K562 (cell line): ENCODE measurements around the gene SMYD2. TPM values are rescaled to one million over a fixed set of nuclear protein-coding genes. Genes with fewer than 3 reads are reported as not detected.
A peak's percentile ranks its signal among the peaks of the same experiment; 100 is the strongest.

ENCODE experiments used
- HDAC3 ChIP-seq: fragments of 450-650 bp; IDR thresholded peaks from 2 replicates; pipeline ENCODE4 v1.6.1; 2018; ENCODE audit warnings: borderline replicate concordance, mild to moderate bottlenecking, moderate library complexity; ENCODE audit not compliant: partially characterized antibody
- KDM4B ChIP-seq, 2 experiments: fragments of 450-650 bp in 1 of 2; sonication (generic) in 1 of 2; IDR thresholded peaks; 2 replicates each; pipeline ENCODE4 v1.6.1; 2016 to 2017; ENCODE audit warnings: borderline replicate concordance in 2 of 2, antibody characterized with exemption in 1 of 2, low read depth in 1 of 2, mild to moderate bottlenecking in 1 of 2
- NONO ChIP-seq, 2 experiments: fragments of 200-400 bp in 1 of 2; fragments of 450-650 bp in 1 of 2; formaldehyde crosslinking in 1 of 2; IDR thresholded peaks; 2 replicates each; pipeline ENCODE4 v1.6.1; 2017; ENCODE audit warnings: low read depth in 2 of 2, mild to moderate bottlenecking in 2 of 2, moderate library complexity in 2 of 2, low read length in 1 of 2
- SMAD2 ChIP-seq: fragments of 150-350 bp; IDR thresholded peaks from 2 replicates; pipeline ENCODE4 v1.6.1; 2014; ENCODE audit warnings: low read depth, mild to moderate bottlenecking, low read length
- SOX6 ChIP-seq: fragments of 450-650 bp; IDR thresholded peaks from 2 replicates; pipeline ENCODE4 v1.6.1; 2014; ENCODE audit warnings: mild to moderate bottlenecking
- STAG1 ChIP-seq: sonication (generic); formaldehyde crosslinking; IDR thresholded peaks from 2 replicates; pipeline ENCODE4 v1.5.0; 2020; ENCODE audit warnings: missing genetic modification reagents, borderline replicate concordance
- ZNF24 ChIP-seq: fragments of 450-650 bp; IDR thresholded peaks from 2 replicates; pipeline ENCODE4 v1.6.1; 2016
- ZNF699 ChIP-seq: fragments of 250-450 bp; sonication (Bioruptor Pico); IDR thresholded peaks from 2 replicates; pipeline ENCODE4 v1.8.0; 2021; ENCODE audit warnings: mild to moderate bottlenecking, moderate library complexity; ENCODE audit not compliant: insufficient replicate concordance
- ZSCAN32 ChIP-seq: fragments of 450-650 bp; formaldehyde crosslinking; IDR thresholded peaks from 2 replicates; pipeline ENCODE4 v1.4.0; 2020; ENCODE audit warnings: mild to moderate bottlenecking, moderate library complexity
- polyA plus RNA-seq, 8 experiments: library from polyadenylated mRNA; depleted of rRNA in 4 of 8; stranded (reverse) in 5 of 8; unstranded in 3 of 8; fragments of >200 nt; fragmentation: Nextera tagmentation in 2 of 8; fragmentation: Illumina TruSeq in 1 of 8; extraction: Ambion mirVana in 2 of 8; extraction: Trizol in 1 of 8; gene quantifications; 2 replicates each; pipeline versions ENCODE4 v1.2.1 to v1.2.3, GENCODE V29; 2011 to 2014; ENCODE audit warnings: inconsistent platforms in 1 of 8, missing spikeins in 1 of 8
- total RNA-seq, 7 experiments: library from RNA; depleted of rRNA in 6 of 7; stranded (reverse); fragments of >200 nt in 6 of 7; fragmentation: Illumina TruSeq in 2 of 7; extraction: Trizol in 2 of 7; gene quantifications; 2 replicates each; pipeline versions ENCODE4 v1.2.1 to v1.2.3, GENCODE V29; 2011 to 2021; ENCODE audit warnings: low replicate concordance in 1 of 7
- TF ChIP-seq, protein P1 (sequence below), 3 experiments: IDR thresholded peaks in 2 of 3; conservative IDR thresholded peaks in 1 of 3; 2 replicates each; pipeline ENCODE4 v1.5.1; 2011 to 2012; ENCODE audit warnings: low read length in 3 of 3, mild to moderate bottlenecking in 3 of 3, control low read depth in 2 of 3, improper control_type of control experiment in 1 of 3, inconsistent platforms in 1 of 3, low read depth in 1 of 3, mixed read lengths in 1 of 3, moderate library complexity in 1 of 3; ENCODE audit not compliant: insufficient read depth in 2 of 3

SMYD2 gene
- total and polyA plus RNA-seq, 9 of the 15 experiments (the other 6 are each of a cell fraction or from before 2014, with no cell fraction given) = 13.8 to 81.3 (median 39.9) TPM

DNA sequence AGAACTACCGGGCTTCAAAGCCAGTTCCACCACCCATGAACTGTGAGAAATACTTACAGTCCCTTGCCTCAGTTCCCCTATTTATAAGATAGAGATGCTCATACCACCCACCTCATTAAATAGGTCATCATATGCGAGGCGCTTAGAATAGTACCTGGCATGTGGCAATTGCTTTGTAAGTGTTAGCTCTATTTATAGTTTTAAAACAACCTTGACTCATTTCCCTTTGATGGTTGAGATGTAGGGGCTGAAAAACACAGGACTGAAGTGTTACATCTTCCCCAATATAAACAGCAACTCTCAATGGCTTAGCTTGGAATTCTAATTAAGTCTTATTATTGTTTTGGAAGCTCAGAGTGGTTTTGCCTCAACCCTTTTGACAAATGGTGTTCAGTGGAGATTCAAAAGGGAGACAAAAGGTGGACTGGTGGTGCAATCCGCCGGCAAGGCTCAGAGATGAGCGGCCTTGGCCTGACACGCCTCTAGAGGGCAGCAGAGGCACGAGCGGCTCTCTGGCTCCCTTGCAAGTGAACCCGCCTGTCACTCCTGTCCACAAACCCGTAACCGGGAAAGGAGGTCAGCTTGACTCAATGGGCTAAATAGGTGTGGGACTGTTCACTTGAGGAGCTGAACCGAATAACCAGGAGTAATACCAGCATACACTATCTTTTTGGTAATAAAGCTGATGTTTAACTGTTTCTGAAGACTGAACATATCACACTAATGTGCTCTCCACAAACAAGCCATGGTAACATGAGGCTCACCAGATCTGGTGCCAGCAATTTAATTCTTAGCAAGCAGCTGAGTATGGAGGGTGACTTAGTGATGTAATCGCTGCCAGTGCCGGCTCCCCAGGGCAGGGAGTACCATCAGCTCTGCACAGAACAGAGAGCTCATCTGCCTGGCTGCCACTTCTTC lies 19.5 kb upstream of the SMYD2 start (continued):
- TF ChIP-seq, protein P1, sequence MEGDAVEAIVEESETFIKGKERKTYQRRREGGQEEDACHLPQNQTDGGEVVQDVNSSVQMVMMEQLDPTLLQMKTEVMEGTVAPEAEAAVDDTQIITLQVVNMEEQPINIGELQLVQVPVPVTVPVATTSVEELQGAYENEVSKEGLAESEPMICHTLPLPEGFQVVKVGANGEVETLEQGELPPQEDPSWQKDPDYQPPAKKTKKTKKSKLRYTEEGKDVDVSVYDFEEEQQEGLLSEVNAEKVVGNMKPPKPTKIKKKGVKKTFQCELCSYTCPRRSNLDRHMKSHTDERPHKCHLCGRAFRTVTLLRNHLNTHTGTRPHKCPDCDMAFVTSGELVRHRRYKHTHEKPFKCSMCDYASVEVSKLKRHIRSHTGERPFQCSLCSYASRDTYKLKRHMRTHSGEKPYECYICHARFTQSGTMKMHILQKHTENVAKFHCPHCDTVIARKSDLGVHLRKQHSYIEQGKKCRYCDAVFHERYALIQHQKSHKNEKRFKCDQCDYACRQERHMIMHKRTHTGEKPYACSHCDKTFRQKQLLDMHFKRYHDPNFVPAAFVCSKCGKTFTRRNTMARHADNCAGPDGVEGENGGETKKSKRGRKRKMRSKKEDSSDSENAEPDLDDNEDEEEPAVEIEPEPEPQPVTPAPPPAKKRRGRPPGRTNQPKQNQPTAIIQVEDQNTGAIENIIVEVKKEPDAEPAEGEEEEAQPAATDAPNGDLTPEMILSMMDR (IDR thresholded peaks at IDR 0.05 in 2 of 3, conservative IDR thresholded peaks at IDR 0.05 in 1 of 3; ENCODE audit: insufficient read depth in 2 of 3, low read depth in 1 of 3, low read length in 3 of 3) = peak; percentile 91 to 97 (median 96)
- TF ChIP-seq ZNF24 = no peak
- TF ChIP-seq NONO (IDR thresholded peaks at IDR 0.05; ENCODE audit: low read depth in 2 of 2, low read length in 1 of 2) = 0 out of 4 replicates have a peak, but pooled peaks of 1 of the 2 experiments have one; percentile 42
- TF ChIP-seq HDAC3 = peak; percentile 26
- peak; percentile 64; the same call in 1 of the 2 replicates for TF ChIP-seq ZSCAN32
- no peak for TF ChIP-seq KDM4B (IDR thresholded peaks at IDR 0.05; ENCODE audit: borderline replicate concordance in 2 of 2, low read depth in 1 of 2)
- TF ChIP-seq ZNF699 = no peak
- TF ChIP-seq STAG1 (CRISPR knock-in tag) = peak; percentile 68
- TF ChIP-seq SOX6 = 0 out of 2 replicates have a peak, but pooled peaks have one; percentile 30
- no peak for TF ChIP-seq SMAD2
